Sigmoid colon (tissue), 7 donors: ENCODE measurements around the gene NPIPA1. TPM values are rescaled to one million over a fixed set of nuclear protein-coding genes. Genes with fewer than 3 reads are reported as not detected.
A peak's percentile ranks its signal among the peaks of the same experiment; 100 is the strongest.
"Not testable (repeated sequence)": the region's sequence is repeated elsewhere in the genome, so short reads cannot be mapped to it uniquely, and the experiment has no call there.

ENCODE experiments used
- DNase-seq: peaks from one replicate; pipeline ENCODE4 v3.0.0-alpha.2; 2019
- H3K27ac ChIP-seq, 4 donors: fragments of 200-600 bp; sonication (generic); one replicate each; pipeline ENCODE4 v1.5.1; 2016 to 2019; ENCODE audit warnings: mild to moderate bottlenecking in 1 of 4
- H3K27me3 ChIP-seq, 3 donors: fragments of 200-600 bp; sonication (generic); one replicate each; pipeline ENCODE4 v1.5.1; 2019; ENCODE audit warnings: mild to moderate bottlenecking in 1 of 3
- H3K36me3 ChIP-seq, 4 donors: fragments of 200-600 bp; sonication (generic); one replicate each; pipeline ENCODE4 v1.5.1; 2016 to 2019
- H3K4me1 ChIP-seq, 4 donors: fragments of 200-600 bp; sonication (generic); one replicate each; pipeline ENCODE4 v1.5.1; 2017 to 2019
- H3K4me3 ChIP-seq, 4 donors: fragments of 200-600 bp; sonication (generic); one replicate each; pipeline ENCODE4 v1.5.1; 2017 to 2019; ENCODE audit warnings: mild to moderate bottlenecking in 2 of 4, moderate library complexity in 1 of 4
- H3K9me3 ChIP-seq, 4 donors: fragments of 200-600 bp in 3 of 4; sonication (generic) in 3 of 4; one replicate each; pipeline versions ENCODE4 v1.5.1 to v1.6.1; 2013 to 2019
- WGBS, 2 donors: extraction: QIAGEN DNeasy Blood & Tissue Kit; methylation state at CpG; one replicate each; pipeline ENCODE4 v1.1.7; 2013; 5-methylcytosine and 5-hydroxymethylcytosine counted together
- intact Hi-C: fragments of 100-400 bp; cut with DNase I; formaldehyde crosslinking; loops from one replicate; pipeline ENCODE4 v1.15.1; 2023
- polyA plus RNA-seq, 3 donors: library from polyadenylated mRNA; stranded (reverse); fragments of 200-250 nt; gene quantifications; one replicate each; pipeline ENCODE4 v1.2.3, GENCODE V29; 2013
- small RNA-seq, 3 donors: library from RNA; depleted of rRNA; stranded (forward); fragments of <200 nt; gene quantifications; one replicate each; pipeline ENCODE3, GENCODE V24; 2016
- total RNA-seq, 4 donors: library from RNA; depleted of rRNA; stranded (reverse); fragments of >200 nt; gene quantifications; one replicate each; pipeline ENCODE4 v1.1.0, GENCODE V29; 2016
- donor health status: healthy with polysubstance abuse.
- donor health status: Bipolar disorder and iron deficiency.
- donor health status: healthy.

Gene NPIPA1
- total and polyA plus RNA-seq, 7 donors: 8.1 to 152 (median 51.4) TPM

DNA sequence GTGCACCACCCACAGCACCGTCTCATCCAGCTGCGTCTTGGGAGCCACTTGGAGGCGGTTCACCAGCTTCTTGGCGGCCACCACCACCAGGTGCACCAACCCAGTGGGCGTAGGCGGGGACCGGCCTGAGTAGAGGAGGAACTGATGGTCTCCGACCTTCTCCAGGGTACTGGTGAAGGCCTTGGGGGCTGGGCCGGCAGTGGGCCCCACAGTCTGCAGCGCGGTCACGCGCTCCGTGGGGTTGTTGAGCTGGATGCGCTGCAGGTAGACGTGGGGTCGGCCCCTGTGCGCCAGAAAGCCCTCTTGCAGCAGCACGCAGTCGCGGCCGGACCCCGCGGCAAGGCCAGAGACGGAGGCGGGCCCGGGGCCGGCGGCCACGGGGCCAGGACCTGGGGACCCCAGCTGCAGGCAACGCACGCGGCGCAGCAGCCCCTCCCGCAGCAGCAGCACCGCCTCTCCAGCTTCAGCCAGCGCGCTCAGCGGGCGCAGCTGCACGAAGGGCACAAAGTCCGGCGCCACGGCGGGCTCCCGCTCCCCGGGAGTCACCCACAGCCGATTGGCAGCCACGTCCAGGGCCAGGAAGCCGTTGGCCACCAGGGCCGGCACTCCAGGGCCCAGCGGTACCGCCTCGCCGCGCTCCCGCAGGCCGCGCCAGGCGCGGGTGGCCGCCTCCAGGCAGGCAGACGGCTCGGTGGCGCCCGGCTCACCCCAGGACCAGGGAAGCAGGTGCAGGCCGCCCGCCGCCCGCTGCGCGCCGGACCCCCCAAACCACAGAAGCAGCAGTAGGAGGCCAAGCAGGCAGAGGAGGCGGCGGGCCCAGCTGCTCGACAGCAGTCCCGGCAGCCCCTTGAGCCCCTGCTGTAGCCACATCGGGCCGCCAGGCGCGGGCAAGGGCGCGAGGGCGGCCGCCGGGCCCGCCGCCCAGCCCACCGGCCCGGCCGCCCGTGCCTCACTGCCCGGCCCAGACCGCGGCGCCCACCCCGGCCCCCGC, 52.3 kb downstream of the NPIPA1 start:
- Histone ChIP-seq H3K36me3 (peaks cover 0 to 17% (median 0%) of the 10 kb centered on the region in 4 donors), H3K4me3 (peak overlapping the region in 2 of 4 donors; percentile 0 to 15)
- H3K4me1 ChIP-seq, H3K9me3 ChIP-seq, H3K27ac ChIP-seq, H3K27me3 ChIP-seq, DNase-seq: not testable (repeated sequence)
- intact Hi-C loops: loop anchor here (10.0 kb wide), 1 partner anchor 45 kb away; no protein-coding TSS in a partner anchor
- WGBS, 2 donors: 56 to 62% methylated on average over 91 to 93 of the region's 98 CpGs

DNA sequence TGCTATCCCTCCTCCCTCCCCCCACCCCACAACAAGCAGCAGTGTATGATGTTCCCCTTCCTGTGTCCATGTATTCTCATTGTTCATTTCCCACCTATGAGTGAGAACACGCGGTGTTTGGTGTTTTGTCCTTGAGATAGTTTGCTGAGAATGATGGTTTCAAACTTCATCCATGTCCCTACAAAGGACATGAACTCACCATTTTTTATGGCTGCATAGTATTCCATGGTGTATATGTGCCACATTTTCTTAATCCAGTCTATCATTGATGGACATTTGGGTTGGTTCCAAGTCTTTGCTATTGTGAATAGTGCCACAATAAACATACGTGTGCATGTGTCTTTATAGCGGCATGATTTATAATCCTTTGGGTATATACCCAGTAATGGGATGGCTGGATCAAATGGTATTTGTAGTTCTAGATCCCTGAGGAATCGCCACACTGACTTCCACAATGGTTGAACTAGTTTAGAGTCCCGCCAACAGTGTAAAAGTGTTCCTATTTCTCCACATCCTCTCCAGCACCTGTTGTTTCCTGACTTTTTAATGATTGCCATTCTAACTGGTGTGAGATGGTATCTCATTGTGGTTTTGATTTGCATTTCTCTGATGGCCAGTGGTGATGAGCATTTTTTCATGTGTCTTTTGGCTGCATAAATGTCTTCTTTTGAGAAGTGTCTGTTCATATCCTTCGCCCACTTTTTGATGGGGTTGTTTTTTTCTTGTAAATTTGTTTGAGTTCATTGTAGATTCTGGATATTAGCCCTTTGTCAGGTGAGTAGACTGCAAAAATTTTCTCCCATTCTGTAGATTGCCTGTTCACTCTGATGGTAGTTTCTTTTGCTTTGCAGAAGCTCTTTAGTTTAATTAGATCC, 56.3 kb downstream of the NPIPA1 start:
- H3K9me3 ChIP-seq, intact Hi-C loops, DNase-seq, H3K27me3 ChIP-seq, H3K4me1 ChIP-seq, H3K36me3 ChIP-seq, H3K4me3 ChIP-seq, H3K27ac ChIP-seq: not testable (repeated sequence)
- WGBS, 2 donors: 87 to 88% methylated on average over 6 to 7 of the region's 7 CpGs

DNA sequence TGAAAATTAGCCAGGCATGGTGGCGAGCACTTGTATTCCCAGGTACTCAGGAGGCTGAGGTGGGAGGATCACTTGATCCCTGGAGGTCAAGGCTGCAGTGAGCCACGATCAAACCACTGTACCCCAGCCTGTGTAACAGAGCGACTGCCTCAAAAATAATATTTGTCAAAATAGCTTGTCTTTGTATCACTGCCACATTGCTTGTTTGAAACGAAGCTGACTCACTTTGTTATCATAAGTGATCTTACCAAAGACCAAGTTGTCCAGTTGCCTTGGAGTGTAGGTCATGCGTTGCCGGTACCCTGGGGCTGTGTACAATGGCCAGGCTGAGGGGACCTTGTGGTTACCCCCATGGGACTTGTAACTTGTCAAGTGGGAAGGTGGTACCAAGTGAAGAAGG, 59.5 kb downstream of the NPIPA1 start:
- WGBS, 2 donors: 89 to 96% methylated on average over 6 of the region's 6 CpGs
- H3K4me3 ChIP-seq, H3K27me3 ChIP-seq, H3K4me1 ChIP-seq, intact Hi-C loops, H3K9me3 ChIP-seq, DNase-seq, H3K27ac ChIP-seq: not testable (repeated sequence)
- H3K36me3 ChIP-seq: peaks cover 0 to 20% (median 7%) of the 10 kb centered on the region in 4 donors

DNA sequence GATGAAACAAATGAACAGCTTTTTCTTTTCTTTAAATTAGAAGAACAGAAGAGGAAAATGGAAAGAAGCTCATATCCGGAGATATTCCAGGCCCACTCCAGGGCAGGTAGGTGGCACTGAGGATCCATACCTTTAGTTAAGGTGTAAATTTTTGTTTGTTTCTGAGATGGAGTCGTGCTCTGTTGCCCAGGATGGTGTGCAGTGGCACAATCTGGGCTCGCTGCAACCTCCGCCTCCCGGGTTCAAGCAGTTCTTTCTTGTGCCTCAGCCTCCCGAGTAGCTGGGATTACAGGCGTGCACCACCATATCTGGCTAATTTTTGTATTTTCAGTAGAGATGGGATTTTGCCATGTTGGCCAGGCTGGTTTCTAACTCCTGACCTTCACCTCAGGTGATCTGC, 61.1 kb downstream of the NPIPA1 start:
- H3K27ac ChIP-seq, H3K4me1 ChIP-seq, H3K27me3 ChIP-seq, intact Hi-C loops, H3K4me3 ChIP-seq, H3K9me3 ChIP-seq, DNase-seq: not testable (repeated sequence)
- WGBS, 2 donors: 95 to 97% methylated on average over 7 of the region's 7 CpGs
- peaks cover 0 to 22% (median 7%) of the 10 kb centered on the region in 4 donors for H3K36me3 ChIP-seq

DNA sequence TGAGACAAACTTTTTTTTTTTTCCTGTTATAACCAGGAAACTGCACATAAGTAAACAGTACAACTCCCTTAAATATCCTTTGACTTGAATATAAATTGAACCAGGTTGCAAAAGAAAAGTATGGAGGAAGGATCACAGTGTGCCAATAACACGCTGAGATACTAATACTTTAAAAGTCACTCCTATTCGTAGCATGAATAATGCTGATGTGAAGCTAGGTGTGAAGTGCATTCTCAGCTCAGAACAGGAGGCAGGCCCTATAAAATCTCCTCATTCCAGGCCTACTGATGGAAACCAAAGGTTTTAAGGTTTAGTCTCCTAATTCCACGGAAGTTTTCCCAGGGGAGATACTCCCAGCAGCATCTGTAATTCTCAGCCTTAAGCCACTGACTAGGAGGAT, 62.6 kb downstream of the NPIPA1 start:
- H3K9me3 ChIP-seq, H3K27me3 ChIP-seq, H3K4me1 ChIP-seq, H3K4me3 ChIP-seq, intact Hi-C loops, DNase-seq, H3K27ac ChIP-seq: not testable (repeated sequence)
- peaks cover 0 to 35% (median 8%) of the 10 kb centered on the region in 4 donors for H3K36me3 ChIP-seq
- WGBS, 2 donors: 26 to 72% methylated on average over 3 of the region's 3 CpGs

Small RNA genes within 50 kb of the gene (small RNA-seq; reads per million reads assigned to genes)
- 0 reads per million in 3 donors for gene AC138932.4
- 0 reads per million in 3 donors for gene MIR3180-1
- gene MIR3670-1: 0 reads per million in 3 donors
- gene MIR6511A1: 0 reads per million in 3 donors
- 0 reads per million in 3 donors for gene MIR6770-1
- 0 reads per million in 3 donors for gene RF00019

Other genes starting within 250 kb of the NPIPA1 start
- not detected for gene PLA2G10, start 243.1 kb upstream of the NPIPA1 start, total RNA-seq
- gene PLA2G10, start 243.1 kb upstream of the NPIPA1 start, polyA plus RNA-seq: 10 to 100 TPM; 22.7 to 29.4 (median 27.5) TPM
- 1 to 10 TPM in 1 of 4 donors, under 1 TPM in 1, not detected in 2; 0.71 to 2.8 TPM for gene NPIPA3, start 234.0 kb upstream of the NPIPA1 start, total RNA-seq
- gene NPIPA3, start 234.0 kb upstream of the NPIPA1 start, polyA plus RNA-seq: 1 to 10 TPM in 1 of 3 donors, under 1 TPM in 1, not detected in 1; 0.54 to 1.2 TPM
- gene NPIPA2, start 194.9 kb upstream of the NPIPA1 start, total RNA-seq: 1 to 10 TPM in 2 of 4 donors, under 1 TPM in 1, not detected in 1; 0.71 to 3.8 (median 1.9) TPM
- 1 to 10 TPM in 1 of 3 donors, under 1 TPM in 1, not detected in 1; 0.98 to 2.3 TPM for gene NPIPA2, start 194.9 kb upstream of the NPIPA1 start, polyA plus RNA-seq
- 10 to 100 TPM; 30.9 to 75.1 (median 54.7) TPM for gene NOMO1, start 103.7 kb upstream of the NPIPA1 start, total RNA-seq
- 10 to 100 TPM in 1 of 3 donors, 1 to 10 TPM in 2; 7.2 to 37.2 (median 7.6) TPM for gene NOMO1, start 103.7 kb upstream of the NPIPA1 start, polyA plus RNA-seq
- gene PDXDC1, start 37.6 kb downstream of the NPIPA1 start, total RNA-seq: 10 to 100 TPM; 46.4 to 57.3 (median 52.2) TPM
- gene PDXDC1, start 37.6 kb downstream of the NPIPA1 start, polyA plus RNA-seq: 100 to 1,000 TPM in 1 of 3 donors, 10 to 100 TPM in 2; 94.3 to 112 (median 99.6) TPM
- 10 to 100 TPM; 61.2 to 90.6 (median 74.8) TPM for gene NTAN1, start 118.6 kb downstream of the NPIPA1 start, total RNA-seq
- gene NTAN1, start 118.6 kb downstream of the NPIPA1 start, polyA plus RNA-seq: 100 to 1,000 TPM in 2 of 3 donors, 10 to 100 TPM in 1; 32.8 to 112 (median 101) TPM
- gene RRN3, start 156.8 kb downstream of the NPIPA1 start, total RNA-seq: 10 to 100 TPM; 21.3 to 27.2 (median 25.6) TPM
- gene RRN3, start 156.8 kb downstream of the NPIPA1 start, polyA plus RNA-seq: 10 to 100 TPM; 14.5 to 17.4 (median 16.9) TPM